ENCODE measurements around the gene LMO4.

The LMO4 gene

GRCh38 chr1:87349036-87349435 is 20.4 kb downstream of the LMO4 start:
- H3K4me2 ChIP-seq (ENCODE audit: low read depth, low read length, poor library complexity, severe bottlenecking), result no peak overlapping the region
- TF ChIP-seq CTCF (IDR thresholded peaks at IDR 0.05; ENCODE audit: insufficient read depth, low read length, poor library complexity, severe bottlenecking) (no peak), EZH2phosphoT487 (conservative IDR thresholded peaks at IDR 0.05; ENCODE audit: low read length) (no peak)
- no peaks in the 10 kb centered on the region for H3K9me3 ChIP-seq (ENCODE audit: insufficient read depth, low read length)

GRCh38 chr1:87355894-87356293 is 27.2 kb downstream of the LMO4 start:
- Histone ChIP-seq H3K4me3 (ENCODE audit: insufficient read depth, low read length, poor library complexity, severe bottlenecking) (no peak overlapping the region), H2AFZ (ENCODE audit: low read depth, low read length, severe bottlenecking) (no peak overlapping the region), H3K27me3 (ENCODE audit: low read length) (no peaks in the 10 kb centered on the region), H3F3A (ENCODE audit: insufficient read depth) (peaks cover 12% of the 10 kb centered on the region; the same call in 1 of the 2 replicates), H3K9me2 (replicated peaks; ENCODE audit: insufficient read depth, low read length) (no peaks in the 10 kb centered on the region), H3K4me2 (ENCODE audit: low read depth, low read length, poor library complexity, severe bottlenecking) (no peak overlapping the region), H3K79me2 (ENCODE audit: insufficient read depth, low read length) (no peaks in the 10 kb centered on the region), H3K9ac (ENCODE audit: low read length) (no peak overlapping the region), H3K36me3 (ENCODE audit: low read length) (0 out of 2 replicates have a peak, but pooled peaks cover 3% of the 10 kb centered on the region), H3K9me3 (ENCODE audit: insufficient read depth, low read length) (no peaks in the 10 kb centered on the region), H3K27ac (ENCODE audit: low read depth, low read length) (no peak overlapping the region), H4K20me1 (ENCODE audit: low read depth, low read length) (no peaks in the 10 kb centered on the region)
- TF ChIP-seq EZH2phosphoT487 (conservative IDR thresholded peaks at IDR 0.05; ENCODE audit: low read length) (no peak), CTCF (IDR thresholded peaks at IDR 0.05; ENCODE audit: insufficient read depth, low read length, poor library complexity, severe bottlenecking) (no peak)

More at GRCh38 chr1:87349036-87349435, 20.4 kb downstream of the LMO4 start:
- peaks cover 45% of the 10 kb centered on the region for H3K36me3 ChIP-seq (ENCODE audit: low read length)
- H3K27ac ChIP-seq (ENCODE audit: low read depth, low read length), result peak overlapping the region; percentile 62
- no peaks in the 10 kb centered on the region for H3K27me3 ChIP-seq (ENCODE audit: low read length)
- peaks cover 6% of the 10 kb centered on the region; the same call in 1 of the 2 replicates for H3K79me2 ChIP-seq (ENCODE audit: insufficient read depth, low read length)
- H3K9me2 ChIP-seq (replicated peaks; ENCODE audit: insufficient read depth, low read length), result no peaks in the 10 kb centered on the region
- no peak overlapping the region for H3K9ac ChIP-seq (ENCODE audit: low read length)
- H2AFZ ChIP-seq (ENCODE audit: low read depth, low read length, severe bottlenecking), result no peak overlapping the region
- H4K20me1 ChIP-seq (ENCODE audit: low read depth, low read length), result peaks cover 16% of the 10 kb centered on the region
- H3F3A ChIP-seq (ENCODE audit: insufficient read depth), result peaks cover 81% of the 10 kb centered on the region
- H3K4me3 ChIP-seq (ENCODE audit: insufficient read depth, low read length, poor library complexity, severe bottlenecking), result no peak overlapping the region

GRCh38 chr1:87356591-87356990 is 27.9 kb downstream of the LMO4 start:
- peaks cover 5% of the 10 kb centered on the region; the same call in 1 of the 2 replicates for H3F3A ChIP-seq (ENCODE audit: insufficient read depth)
- no peaks in the 10 kb centered on the region for H3K9me3 ChIP-seq (ENCODE audit: insufficient read depth, low read length)
- TF ChIP-seq EZH2phosphoT487 (conservative IDR thresholded peaks at IDR 0.05; ENCODE audit: low read length), result no peak
- no peak for TF ChIP-seq CTCF (IDR thresholded peaks at IDR 0.05; ENCODE audit: insufficient read depth, low read length, poor library complexity, severe bottlenecking)

More at GRCh38 chr1:87356591-87356990, 27.9 kb downstream of the LMO4 start:
- Histone ChIP-seq H3K27ac (ENCODE audit: low read depth, low read length) (no peak overlapping the region), H4K20me1 (ENCODE audit: low read depth, low read length) (no peaks in the 10 kb centered on the region), H3K4me2 (ENCODE audit: low read depth, low read length, poor library complexity, severe bottlenecking) (no peak overlapping the region), H3K9ac (ENCODE audit: low read length) (no peak overlapping the region), H2AFZ (ENCODE audit: low read depth, low read length, severe bottlenecking) (no peak overlapping the region), H3K27me3 (ENCODE audit: low read length) (no peaks in the 10 kb centered on the region), H3K79me2 (ENCODE audit: insufficient read depth, low read length) (no peaks in the 10 kb centered on the region), H3K36me3 (ENCODE audit: low read length) (0 out of 2 replicates have a peak, but pooled peaks cover 3% of the 10 kb centered on the region), H3K4me3 (ENCODE audit: insufficient read depth, low read length, poor library complexity, severe bottlenecking) (no peak overlapping the region), H3K9me2 (replicated peaks; ENCODE audit: insufficient read depth, low read length) (no peaks in the 10 kb centered on the region)
